BE2C (cell line): ENCODE results near the gene SYCE1.
"Not testable (repeated sequence)": the region's sequence is repeated elsewhere in the genome, so short reads cannot be mapped to it uniquely, and the experiment has no call there.

Experiments used
- DNase-seq: peaks from one replicate; pipeline ENCODE4 v3.0.0-alpha.2; 2020
- H3K27me3 ChIP-seq: fragments of 250-450 bp; sonication (Bioruptor Pico); 2 replicates; pipeline ENCODE4 v1.5.1; 2020; ENCODE audit warnings: mild to moderate bottlenecking
- H3K36me3 ChIP-seq: fragments of 250-450 bp; sonication (Bioruptor Pico); 2 replicates; pipeline ENCODE4 v1.5.1; 2020; ENCODE audit warnings: mild to moderate bottlenecking
- H3K4me1 ChIP-seq: fragments of 250-450 bp; sonication (Bioruptor Pico); 2 replicates; pipeline ENCODE4 v1.5.1; 2020
- H3K4me3 ChIP-seq: 2 replicates; pipeline ENCODE4 v1.5.1; 2011; ENCODE audit warnings: low read depth, low read length
- H3K9me3 ChIP-seq: fragments of 250-450 bp; sonication (Bioruptor Pico); 2 replicates; pipeline ENCODE4 v1.5.1; 2020
- TF ChIP-seq, protein P1 (sequence below): IDR thresholded peaks from 2 replicates; pipeline ENCODE4 v1.5.1; 2012; ENCODE audit warnings: mild to moderate bottlenecking, low read depth, low read length

Gene SYCE1

GRCh38 chr10:133527771-133528271 is 37.6 kb downstream of the SYCE1 start:
- Histone ChIP-seq H3K9me3 (no peaks in the 10 kb centered on the region), H3K4me3 (no peak overlapping the region), H3K36me3 (no peaks in the 10 kb centered on the region), H3K27me3 (peaks cover 53% of the 10 kb centered on the region), H3K4me1 (no peaks in the 10 kb centered on the region)
- TF ChIP-seq, protein P1, sequence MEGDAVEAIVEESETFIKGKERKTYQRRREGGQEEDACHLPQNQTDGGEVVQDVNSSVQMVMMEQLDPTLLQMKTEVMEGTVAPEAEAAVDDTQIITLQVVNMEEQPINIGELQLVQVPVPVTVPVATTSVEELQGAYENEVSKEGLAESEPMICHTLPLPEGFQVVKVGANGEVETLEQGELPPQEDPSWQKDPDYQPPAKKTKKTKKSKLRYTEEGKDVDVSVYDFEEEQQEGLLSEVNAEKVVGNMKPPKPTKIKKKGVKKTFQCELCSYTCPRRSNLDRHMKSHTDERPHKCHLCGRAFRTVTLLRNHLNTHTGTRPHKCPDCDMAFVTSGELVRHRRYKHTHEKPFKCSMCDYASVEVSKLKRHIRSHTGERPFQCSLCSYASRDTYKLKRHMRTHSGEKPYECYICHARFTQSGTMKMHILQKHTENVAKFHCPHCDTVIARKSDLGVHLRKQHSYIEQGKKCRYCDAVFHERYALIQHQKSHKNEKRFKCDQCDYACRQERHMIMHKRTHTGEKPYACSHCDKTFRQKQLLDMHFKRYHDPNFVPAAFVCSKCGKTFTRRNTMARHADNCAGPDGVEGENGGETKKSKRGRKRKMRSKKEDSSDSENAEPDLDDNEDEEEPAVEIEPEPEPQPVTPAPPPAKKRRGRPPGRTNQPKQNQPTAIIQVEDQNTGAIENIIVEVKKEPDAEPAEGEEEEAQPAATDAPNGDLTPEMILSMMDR, result no peak
- DNase-seq, result no peak

DNA sequence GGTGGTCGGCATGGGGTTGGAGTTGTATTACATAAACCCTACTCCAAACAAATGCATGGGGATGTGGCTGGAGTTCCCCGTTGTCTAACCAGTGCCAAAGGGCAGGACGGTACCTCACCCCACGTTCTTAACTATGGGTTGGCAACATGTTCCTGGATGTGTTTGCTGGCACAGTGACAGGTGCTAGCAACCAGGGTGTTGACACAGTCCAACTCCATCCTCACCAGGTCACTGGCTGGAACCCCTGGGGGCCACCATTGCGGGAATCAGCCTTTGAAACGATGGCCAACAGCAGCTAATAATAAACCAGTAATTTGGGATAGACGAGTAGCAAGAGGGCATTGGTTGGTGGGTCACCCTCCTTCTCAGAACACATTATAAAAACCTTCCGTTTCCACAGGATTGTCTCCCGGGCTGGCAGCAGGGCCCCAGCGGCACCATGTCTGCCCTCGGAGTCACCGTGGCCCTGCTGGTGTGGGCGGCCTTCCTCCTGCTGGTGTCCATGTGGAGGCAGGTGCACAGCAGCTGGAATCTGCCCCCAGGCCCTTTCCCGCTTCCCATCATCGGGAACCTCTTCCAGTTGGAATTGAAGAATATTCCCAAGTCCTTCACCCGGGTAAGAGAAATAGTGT is 38.3 kb downstream of the SYCE1 start, which contains the start of gene CYP2E1:
CYP2E1 (plus strand) TSS at position 407 of the 632 bp plus-strand sequence; CDS start at position 440, 33 bp downstream.
- H3K4me3 ChIP-seq, result no peak within 1 kb of the TSS
- no peaks in the 10 kb centered on the region for H3K36me3 ChIP-seq
- TF ChIP-seq, protein P1, result no peak
- H3K4me1 ChIP-seq, result no peaks in the 10 kb centered on the region
- H3K9me3 ChIP-seq, result no peaks in the 10 kb centered on the region
- peaks cover 53% of the 10 kb centered on the region for H3K27me3 ChIP-seq
- no peak for DNase-seq

DNA sequence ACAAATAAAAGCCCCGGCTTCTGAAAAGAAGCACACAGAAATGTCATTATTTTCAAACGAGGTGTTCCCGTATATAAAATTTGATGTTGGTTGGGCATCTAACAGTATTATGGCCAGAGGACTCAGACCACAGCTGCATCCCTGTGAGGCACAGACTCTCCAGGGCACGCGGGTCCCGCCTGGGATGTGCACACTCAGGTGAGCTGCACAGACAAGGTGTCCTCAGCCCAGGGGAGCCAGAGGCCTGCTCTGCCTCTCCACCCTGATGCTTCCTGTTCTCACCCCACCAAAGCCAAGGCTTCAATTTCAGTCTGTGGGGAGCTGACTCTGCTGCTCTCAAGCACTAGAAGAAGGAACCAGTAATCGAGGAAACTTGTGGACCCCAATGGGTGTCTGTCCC is 39.9 kb downstream of the SYCE1 start:
- Histone ChIP-seq H3K4me1 (no peaks in the 10 kb centered on the region), H3K9me3 (no peaks in the 10 kb centered on the region), H3K36me3 (no peaks in the 10 kb centered on the region), H3K27me3 (peaks cover 46% of the 10 kb centered on the region), H3K4me3 (no peak overlapping the region)
- DNase-seq, result no peak
- TF ChIP-seq, protein P1, result no peak

DNA sequence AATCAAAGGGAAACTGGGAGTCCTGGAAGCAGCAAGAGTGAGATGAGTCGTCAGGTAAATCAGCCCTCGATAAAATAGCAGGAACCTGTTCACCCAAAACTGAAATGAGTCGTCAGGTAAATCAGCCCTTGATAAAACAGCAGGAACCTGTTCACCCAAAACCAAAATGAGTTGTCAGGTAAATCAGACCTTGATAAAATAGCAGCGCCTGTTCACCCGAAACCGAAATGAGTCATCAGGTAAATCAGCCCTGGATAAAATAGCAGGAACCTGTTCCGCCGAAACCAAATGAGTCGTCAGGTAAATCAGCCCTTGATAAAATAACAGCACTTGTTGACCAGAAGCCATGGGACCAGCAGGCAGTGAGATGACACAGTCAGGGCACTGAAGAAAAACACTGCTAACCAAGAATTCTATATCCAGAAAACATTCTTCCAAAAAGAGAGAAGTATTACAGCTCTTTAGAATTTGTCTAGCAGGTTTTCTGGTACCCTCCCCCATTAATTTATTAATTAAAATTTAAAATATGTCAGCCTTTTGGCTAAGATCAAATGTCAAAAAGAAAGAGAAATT is 41.7 kb downstream of the SYCE1 start:
- TF ChIP-seq, protein P1, result no peak
- no peak overlapping the region for H3K4me3 ChIP-seq
- no peaks in the 10 kb centered on the region for H3K4me1 ChIP-seq
- H3K36me3 ChIP-seq, result no peaks in the 10 kb centered on the region
- no peak for DNase-seq
- peaks cover 30% of the 10 kb centered on the region for H3K27me3 ChIP-seq
- H3K9me3 ChIP-seq, result no peaks in the 10 kb centered on the region

GRCh38 chr10:133520193-133520738 is 45.1 kb downstream of the SYCE1 start:
- peak; percentile 85 for DNase-seq
- Histone ChIP-seq H3K9me3 (no peaks in the 10 kb centered on the region), H3K4me1 (no peaks in the 10 kb centered on the region), H3K36me3 (no peaks in the 10 kb centered on the region), H3K4me3 (peak overlapping the region; percentile 53), H3K27me3 (peaks cover 9% of the 10 kb centered on the region; the same call in 1 of the 2 replicates)
- TF ChIP-seq, protein P1, result peak; percentile 73

GRCh38 chr10:133518517-133518916 is 46.9 kb downstream of the SYCE1 start:
- not testable (repeated sequence) for H3K27me3 ChIP-seq, DNase-seq, H3K36me3 ChIP-seq, H3K4me3 ChIP-seq, H3K4me1 ChIP-seq, H3K9me3 ChIP-seq
